Fibroblast of skin of back (primary cell): ENCODE measurements around the gene IL12A.

Source experiments
- DNase-seq: peaks from one replicate; pipeline ENCODE4 v3.0.0-alpha.2; 2013

The IL12A gene

GRCh38 chr3:159989973-159990846 lies 1.6 kb downstream of the IL12A start:
- no peak for DNase-seq

- no peak for DNase-seq
Measured at GRCh38 chr3:159991591-159991990, 3.0 kb downstream of the IL12A start.

GRCh38 chr3:159992589-159992988 lies 4.0 kb downstream of the IL12A start:
- peak; percentile 13 for DNase-seq

- DNase-seq: peak; percentile 79
Measured at GRCh38 chr3:159994182-159994581, 5.5 kb downstream of the IL12A start.

GRCh38 chr3:159995091-159995490 lies 6.5 kb downstream of the IL12A start:
- DNase-seq: no peak

GRCh38 chr3:159996018-159996417 lies 7.4 kb downstream of the IL12A start:
- DNase-seq: peak; percentile 81

GRCh38 chr3:159996959-159997358 lies 8.3 kb downstream of the IL12A start:
- no peak for DNase-seq

GRCh38 chr3:160001148-160001760 lies 12.6 kb downstream of the IL12A start:
- no peak for DNase-seq

GRCh38 chr3:160001850-160002623 lies 13.4 kb downstream of the IL12A start:
- DNase-seq: peak; percentile 25

- peak; percentile 72 for DNase-seq
Measured at GRCh38 chr3:160003520-160004128, 15.0 kb downstream of the IL12A start.

- no peak for DNase-seq
Measured at GRCh38 chr3:160005004-160005403, 16.4 kb downstream of the IL12A start.

GRCh38 chr3:160006282-160007163 lies 17.9 kb downstream of the IL12A start:
- DNase-seq: peak; percentile 69

GRCh38 chr3:160008961-160009360 lies 20.3 kb downstream of the IL12A start:
- no peak for DNase-seq

GRCh38 chr3:160009525-160009924 lies 20.9 kb downstream of the IL12A start:
- DNase-seq: no peak

- no peak for DNase-seq
Measured at GRCh38 chr3:160010578-160010977, 21.9 kb downstream of the IL12A start.

GRCh38 chr3:160012108-160012507 lies 23.5 kb downstream of the IL12A start:
- DNase-seq: no peak

- DNase-seq: no peak
Measured at GRCh38 chr3:160016972-160017371, 28.3 kb downstream of the IL12A start.

GRCh38 chr3:160018959-160019358 lies 30.3 kb downstream of the IL12A start:
- DNase-seq: no peak

GRCh38 chr3:160020057-160020711 lies 31.5 kb downstream of the IL12A start:
- no peak for DNase-seq

- DNase-seq: no peak
Measured at GRCh38 chr3:160022068-160022467, 33.4 kb downstream of the IL12A start.

GRCh38 chr3:160023476-160023875 lies 34.8 kb downstream of the IL12A start:
- no peak for DNase-seq
